Measurements from ENCODE around the gene SMIM41.

Gene SMIM41

DNA sequence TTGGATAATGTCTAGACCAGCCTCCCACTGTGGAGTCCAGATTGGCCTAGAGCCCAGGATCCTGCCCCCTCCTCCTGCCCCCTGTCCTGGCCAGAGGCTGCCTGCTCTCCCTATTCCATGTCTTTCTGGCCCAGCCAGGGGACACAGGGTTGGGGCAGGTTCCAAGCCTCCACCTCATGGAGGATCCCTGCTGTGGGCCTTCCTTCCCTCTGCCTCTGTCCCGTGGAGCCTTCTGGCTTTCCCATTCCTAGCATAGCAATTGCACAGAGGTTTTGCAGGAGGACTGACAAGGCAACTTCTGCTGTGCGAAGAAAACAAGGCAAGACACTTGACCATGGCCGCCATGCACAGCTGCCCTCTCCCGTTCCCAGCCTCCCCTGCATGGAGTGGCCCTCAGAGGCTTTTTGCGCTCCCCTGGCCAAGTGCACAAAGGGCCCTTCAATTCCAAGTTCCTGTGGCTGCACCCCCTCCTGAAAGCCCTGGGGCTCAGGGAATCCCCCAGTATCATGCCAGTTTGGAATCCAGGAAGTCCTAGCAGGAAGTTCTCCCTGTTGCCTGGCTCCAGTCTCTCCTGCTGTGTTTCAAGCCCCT lies 70.2 kb downstream of the SMIM41 start:
- CTCF ChIA-PET: interaction anchor here (1.1 kb wide), 1 partner anchor 716 kb away, joined by 4 read pairs; no protein-coding TSS in a partner anchor
- H3K27ac ChIP-seq: peak overlapping the region; percentile 100
- DNase-seq (ENCODE audit: low spot score): no peak
- POLR2A ChIA-PET (ENCODE audit: low non-redundant PET): no interaction called here
- TF ChIP-seq, protein P1, sequence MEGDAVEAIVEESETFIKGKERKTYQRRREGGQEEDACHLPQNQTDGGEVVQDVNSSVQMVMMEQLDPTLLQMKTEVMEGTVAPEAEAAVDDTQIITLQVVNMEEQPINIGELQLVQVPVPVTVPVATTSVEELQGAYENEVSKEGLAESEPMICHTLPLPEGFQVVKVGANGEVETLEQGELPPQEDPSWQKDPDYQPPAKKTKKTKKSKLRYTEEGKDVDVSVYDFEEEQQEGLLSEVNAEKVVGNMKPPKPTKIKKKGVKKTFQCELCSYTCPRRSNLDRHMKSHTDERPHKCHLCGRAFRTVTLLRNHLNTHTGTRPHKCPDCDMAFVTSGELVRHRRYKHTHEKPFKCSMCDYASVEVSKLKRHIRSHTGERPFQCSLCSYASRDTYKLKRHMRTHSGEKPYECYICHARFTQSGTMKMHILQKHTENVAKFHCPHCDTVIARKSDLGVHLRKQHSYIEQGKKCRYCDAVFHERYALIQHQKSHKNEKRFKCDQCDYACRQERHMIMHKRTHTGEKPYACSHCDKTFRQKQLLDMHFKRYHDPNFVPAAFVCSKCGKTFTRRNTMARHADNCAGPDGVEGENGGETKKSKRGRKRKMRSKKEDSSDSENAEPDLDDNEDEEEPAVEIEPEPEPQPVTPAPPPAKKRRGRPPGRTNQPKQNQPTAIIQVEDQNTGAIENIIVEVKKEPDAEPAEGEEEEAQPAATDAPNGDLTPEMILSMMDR (conservative IDR thresholded peaks at IDR 0.05; ENCODE audit: low read depth): no peak

DNA sequence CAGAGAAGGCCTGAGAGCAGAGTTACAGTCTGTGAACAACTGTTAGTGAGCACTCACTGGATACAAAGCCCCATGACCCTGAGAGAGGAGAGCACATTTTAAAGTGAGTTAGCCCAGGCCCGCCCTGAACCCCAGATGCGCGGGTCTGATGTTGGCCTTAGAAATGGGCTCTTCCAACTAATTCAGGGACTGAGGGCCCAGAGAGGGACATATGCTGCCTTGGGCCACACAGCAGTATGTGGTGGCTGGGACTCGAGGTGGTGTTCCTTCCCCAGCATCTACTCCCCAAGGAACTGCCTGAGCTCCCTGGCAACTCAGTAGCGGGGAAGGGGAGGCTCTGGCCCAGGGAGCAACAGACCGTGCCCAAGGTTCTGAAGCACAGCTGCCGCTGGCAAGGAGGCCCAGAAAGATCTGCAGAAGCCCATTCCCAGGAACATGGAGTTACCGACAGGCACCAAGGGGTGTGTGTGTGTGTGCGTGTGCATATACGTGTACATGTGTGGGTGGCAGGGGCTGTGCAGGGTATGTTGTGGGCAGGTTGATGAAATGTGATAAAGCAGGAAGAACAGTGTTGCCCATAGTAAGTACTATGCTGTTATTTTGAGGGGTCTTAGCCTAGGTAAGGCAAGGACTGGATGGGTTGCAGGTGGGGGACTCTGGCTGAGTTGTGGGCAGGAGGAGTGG lies 71.8 kb downstream of the SMIM41 start:
- ChIA-PET CTCF (interaction anchor here (0.7 kb wide), 1 partner anchor 412 kb away, joined by 3 read pairs; no protein-coding TSS in a partner anchor), POLR2A (ENCODE audit: low non-redundant PET) (interaction anchor here (0.6 kb wide), 1 partner anchor 369 kb away, joined by 4 read pairs; the partner anchor contains the start of gene KRT5)
- no peak for DNase-seq (ENCODE audit: low spot score)
- peak overlapping the region; percentile 100 for H3K27ac ChIP-seq
- TF ChIP-seq, protein P1 (conservative IDR thresholded peaks at IDR 0.05; ENCODE audit: low read depth): no peak

DNA sequence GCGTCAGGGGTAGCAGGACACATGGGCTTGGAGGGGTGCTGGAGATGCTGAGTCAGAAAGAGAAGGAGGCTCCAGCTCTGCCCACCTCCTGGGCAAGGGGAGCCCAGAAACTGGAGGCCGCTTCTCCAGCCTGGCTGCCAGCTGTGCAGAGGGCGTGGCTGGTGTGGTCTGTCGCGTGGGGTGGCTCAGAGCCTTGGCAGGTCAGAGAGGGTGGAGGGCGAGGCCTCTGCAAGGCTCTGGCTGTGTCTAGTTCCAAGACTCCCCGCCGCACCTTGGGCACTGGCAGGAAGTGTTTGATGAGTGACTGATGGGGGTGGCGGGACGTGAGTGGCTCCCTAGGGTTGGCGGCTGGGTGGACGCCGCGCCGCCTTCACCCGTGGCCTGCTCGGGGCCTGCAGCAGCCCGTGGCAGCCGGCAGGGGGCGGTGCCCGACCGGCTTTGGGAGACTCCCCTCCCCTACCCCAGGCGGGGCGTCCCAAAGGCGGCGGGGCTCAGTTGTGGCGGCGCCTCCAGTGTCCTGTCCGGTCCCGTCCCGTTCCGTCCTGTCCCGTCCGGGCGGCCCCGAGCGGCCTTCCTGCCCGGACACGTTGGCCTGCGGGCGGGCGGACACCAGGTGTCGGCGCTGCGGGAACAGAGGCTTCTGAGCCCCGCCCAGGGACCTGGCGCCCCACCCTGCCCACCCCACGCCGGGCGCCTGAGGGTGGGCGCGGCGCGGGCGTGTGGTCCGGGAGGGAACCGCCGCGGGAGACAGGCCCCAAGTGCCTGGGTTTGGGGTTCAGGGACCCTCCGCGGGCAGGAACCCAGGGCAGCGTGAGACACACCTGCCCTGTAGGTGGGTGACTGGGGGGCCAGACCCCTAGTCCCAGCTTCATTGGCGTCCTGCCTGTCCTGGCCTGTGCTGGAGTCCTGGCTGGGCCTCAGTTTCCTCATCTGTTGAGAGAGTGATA lies 72.6 kb downstream of the SMIM41 start:
- DNase-seq (ENCODE audit: low spot score): peak; percentile 75
- ChIA-PET POLR2A (ENCODE audit: low non-redundant PET) (interaction anchor here (0.6 kb wide), 2 partner anchors 368 to 722 kb away, joined by 3 to 4 read pairs; partner anchors contain the start of gene KRT5), CTCF (interaction anchor here (0.5 to 0.9 kb wide), 4 partner anchors 31 to 721 kb away, joined by 3 read pairs; no protein-coding TSS in a partner anchor)
- H3K27ac ChIP-seq: peak overlapping the region; percentile 100
- TF ChIP-seq, protein P1 (conservative IDR thresholded peaks at IDR 0.05; ENCODE audit: low read depth): peak; percentile 86

DNA sequence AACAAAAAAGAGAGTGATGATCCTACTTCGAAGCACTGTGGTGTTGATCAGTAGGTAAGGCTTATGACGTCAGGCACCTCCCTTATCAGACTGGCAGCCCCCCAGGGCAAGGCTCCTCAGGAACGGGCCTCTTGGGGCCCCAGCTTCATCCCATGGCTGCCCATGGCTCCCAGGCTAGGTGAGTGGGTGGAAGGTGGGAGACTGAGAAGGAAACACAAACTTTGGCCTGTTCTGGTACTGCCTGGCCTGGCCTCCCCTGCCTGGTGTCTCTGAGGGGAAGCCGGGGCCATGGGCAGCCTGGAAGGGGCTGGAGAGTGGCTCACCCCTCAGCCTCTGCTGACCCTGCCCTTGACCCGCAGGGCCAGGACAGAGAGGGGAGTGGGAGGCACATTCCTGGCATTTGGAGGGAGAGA lies 73.4 kb downstream of the SMIM41 start:
- no peak for DNase-seq (ENCODE audit: low spot score)
- TF ChIP-seq, protein P1 (conservative IDR thresholded peaks at IDR 0.05; ENCODE audit: low read depth): no peak
- peak overlapping the region; percentile 100 for H3K27ac ChIP-seq
- CTCF ChIA-PET: interaction anchor here (0.5 to 0.9 kb wide), 5 partner anchors 30 to 758 kb away, joined by 3 read pairs; no protein-coding TSS in a partner anchor
- POLR2A ChIA-PET (ENCODE audit: low non-redundant PET): interaction anchor here (0.6 kb wide), 1 partner anchor 721 kb away, joined by 3 read pairs; no protein-coding TSS in a partner anchor

DNA sequence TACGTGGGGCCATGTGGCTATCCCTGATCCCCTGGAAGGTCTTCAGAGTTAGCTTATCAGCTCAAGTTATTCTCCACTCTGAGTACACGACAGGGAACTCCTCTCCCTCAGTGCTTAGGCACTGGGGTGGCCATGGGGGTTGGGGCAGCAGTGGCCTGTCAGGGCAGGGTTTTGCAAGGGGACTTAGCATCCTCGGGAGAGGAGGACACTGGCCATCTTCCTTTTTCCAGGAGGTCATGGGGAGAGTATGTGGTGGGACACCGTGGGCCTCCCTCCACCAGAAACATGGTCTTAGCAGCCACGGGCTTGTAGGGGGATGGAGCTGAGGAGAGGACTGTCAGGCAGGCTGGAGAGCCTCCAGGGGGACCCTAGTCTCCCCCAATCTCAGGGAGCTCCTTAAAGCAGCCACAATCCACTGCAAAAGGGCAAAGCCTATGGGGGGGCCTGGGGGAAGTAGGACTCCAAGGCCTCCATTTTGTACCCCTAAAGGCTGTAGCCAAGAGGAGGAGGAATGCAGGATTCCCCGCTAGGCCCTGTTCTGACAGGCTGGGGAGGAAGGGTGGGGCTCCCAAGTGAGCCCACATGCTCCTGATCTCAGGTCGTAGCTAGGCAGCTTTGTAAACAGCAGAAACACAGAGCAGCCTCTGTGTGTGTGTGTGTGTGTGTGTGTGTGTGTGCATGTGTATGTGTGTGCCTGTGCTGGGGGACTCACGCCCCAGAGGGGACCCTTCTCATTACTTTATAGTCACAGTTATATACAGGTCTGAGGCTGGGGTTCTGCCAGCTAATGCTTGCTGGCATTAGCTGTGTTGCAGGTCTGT lies 75.8 kb downstream of the SMIM41 start:
- DNase-seq (ENCODE audit: low spot score): peak; percentile 84
- H3K27ac ChIP-seq: peak overlapping the region; percentile 100
- CTCF ChIA-PET: interaction anchor here (0.6 to 2.3 kb wide), 6 partner anchors 58 to 816 kb away, joined by 3 to 9 read pairs (median 3); no protein-coding TSS in a partner anchor
- TF ChIP-seq, protein P1 (conservative IDR thresholded peaks at IDR 0.05; ENCODE audit: low read depth): no peak
- POLR2A ChIA-PET (ENCODE audit: low non-redundant PET): interaction anchor here (0.5 to 0.7 kb wide), 3 partner anchors 83 to 725 kb away, joined by 3 to 4 read pairs (median 3); no protein-coding TSS in a partner anchor

All from RWPE1 (cell line).